Peyer's patch (tissue), 4 donors: ENCODE measurements around the gene IFITM5.

Experiments
- POLR2A ChIP-seq, 2 donors: fragments of 450-650 bp; IDR thresholded peaks; one replicate each; pipeline ENCODE4 v1.5.1; 2017; ENCODE audit warnings: antibody characterized with exemption in 2 of 2, mild to moderate bottlenecking in 2 of 2, moderate library complexity in 2 of 2
- TF ChIP-seq, protein P1 (sequence below), 6 experiments: fragments of 450-650 bp in 4 of 6; fragments of 200-600 bp in 2 of 6; sonication (generic) in 1 of 6; IDR thresholded peaks; one replicate each; pipeline ENCODE4 v1.5.1; 2017 to 2019; ENCODE audit warnings: antibody characterized with exemption in 6 of 6, mild to moderate bottlenecking in 3 of 6, moderate library complexity in 1 of 6

DNA sequence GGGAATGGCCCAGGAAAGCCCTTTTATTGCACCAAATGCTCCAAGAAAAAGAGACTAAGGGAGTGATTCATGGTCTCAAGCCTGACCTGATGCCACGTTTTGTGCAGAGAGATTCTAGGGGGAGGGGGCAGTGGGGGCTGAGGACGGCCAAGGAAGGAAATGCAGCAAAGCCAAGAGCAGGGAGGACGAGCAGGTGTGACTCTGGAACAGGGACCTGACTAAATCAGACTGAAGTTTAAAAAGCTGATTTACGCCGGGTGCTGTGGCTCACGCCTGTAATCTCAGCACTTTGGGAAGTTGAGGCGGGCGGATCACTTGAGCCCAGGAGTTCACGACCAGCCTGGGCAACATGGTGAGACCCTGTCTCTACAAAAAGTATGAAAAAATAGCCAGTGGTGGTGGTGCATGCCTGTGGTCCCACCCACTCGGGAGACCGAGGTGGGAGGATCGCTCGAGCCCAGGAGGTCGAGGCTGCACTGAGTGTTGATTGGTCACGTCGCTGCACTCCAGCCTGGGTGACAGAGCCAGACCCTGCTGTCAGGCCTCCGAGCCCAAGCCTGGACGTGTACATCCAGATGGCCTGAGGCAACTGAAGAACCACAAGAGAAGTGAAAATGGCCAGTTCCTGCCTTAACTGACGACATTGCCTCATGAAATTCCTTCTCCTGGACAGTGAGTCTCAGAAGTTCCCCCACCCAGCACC, 32.2 kb upstream of the IFITM5 start:
- TF ChIP-seq, protein P1, sequence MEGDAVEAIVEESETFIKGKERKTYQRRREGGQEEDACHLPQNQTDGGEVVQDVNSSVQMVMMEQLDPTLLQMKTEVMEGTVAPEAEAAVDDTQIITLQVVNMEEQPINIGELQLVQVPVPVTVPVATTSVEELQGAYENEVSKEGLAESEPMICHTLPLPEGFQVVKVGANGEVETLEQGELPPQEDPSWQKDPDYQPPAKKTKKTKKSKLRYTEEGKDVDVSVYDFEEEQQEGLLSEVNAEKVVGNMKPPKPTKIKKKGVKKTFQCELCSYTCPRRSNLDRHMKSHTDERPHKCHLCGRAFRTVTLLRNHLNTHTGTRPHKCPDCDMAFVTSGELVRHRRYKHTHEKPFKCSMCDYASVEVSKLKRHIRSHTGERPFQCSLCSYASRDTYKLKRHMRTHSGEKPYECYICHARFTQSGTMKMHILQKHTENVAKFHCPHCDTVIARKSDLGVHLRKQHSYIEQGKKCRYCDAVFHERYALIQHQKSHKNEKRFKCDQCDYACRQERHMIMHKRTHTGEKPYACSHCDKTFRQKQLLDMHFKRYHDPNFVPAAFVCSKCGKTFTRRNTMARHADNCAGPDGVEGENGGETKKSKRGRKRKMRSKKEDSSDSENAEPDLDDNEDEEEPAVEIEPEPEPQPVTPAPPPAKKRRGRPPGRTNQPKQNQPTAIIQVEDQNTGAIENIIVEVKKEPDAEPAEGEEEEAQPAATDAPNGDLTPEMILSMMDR (IDR thresholded peaks at IDR 0.05), result no peak
- TF ChIP-seq POLR2A (IDR thresholded peaks at IDR 0.05), result no peak
